ENCODE results near the gene FAM114A1. TPM values are rescaled to one million over a fixed set of nuclear protein-coding genes. Genes with fewer than 3 reads are reported as not detected.
A peak's percentile ranks its signal among the peaks of the same experiment; 100 is the strongest.

FAM114A1 gene
- total RNA-seq, 1 donor from 2014 or later = 159 TPM

- TF ChIP-seq, protein P1, sequence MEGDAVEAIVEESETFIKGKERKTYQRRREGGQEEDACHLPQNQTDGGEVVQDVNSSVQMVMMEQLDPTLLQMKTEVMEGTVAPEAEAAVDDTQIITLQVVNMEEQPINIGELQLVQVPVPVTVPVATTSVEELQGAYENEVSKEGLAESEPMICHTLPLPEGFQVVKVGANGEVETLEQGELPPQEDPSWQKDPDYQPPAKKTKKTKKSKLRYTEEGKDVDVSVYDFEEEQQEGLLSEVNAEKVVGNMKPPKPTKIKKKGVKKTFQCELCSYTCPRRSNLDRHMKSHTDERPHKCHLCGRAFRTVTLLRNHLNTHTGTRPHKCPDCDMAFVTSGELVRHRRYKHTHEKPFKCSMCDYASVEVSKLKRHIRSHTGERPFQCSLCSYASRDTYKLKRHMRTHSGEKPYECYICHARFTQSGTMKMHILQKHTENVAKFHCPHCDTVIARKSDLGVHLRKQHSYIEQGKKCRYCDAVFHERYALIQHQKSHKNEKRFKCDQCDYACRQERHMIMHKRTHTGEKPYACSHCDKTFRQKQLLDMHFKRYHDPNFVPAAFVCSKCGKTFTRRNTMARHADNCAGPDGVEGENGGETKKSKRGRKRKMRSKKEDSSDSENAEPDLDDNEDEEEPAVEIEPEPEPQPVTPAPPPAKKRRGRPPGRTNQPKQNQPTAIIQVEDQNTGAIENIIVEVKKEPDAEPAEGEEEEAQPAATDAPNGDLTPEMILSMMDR (IDR thresholded peaks at IDR 0.05; ENCODE audit: insufficient read depth, low read depth, low read length) = no peak
- TF ChIP-seq EZH2 (IDR thresholded peaks at IDR 0.05; ENCODE audit: insufficient read depth, low read length) = no peak
- no peak overlapping the region for H3K4me3 Mint-ChIP-seq (ENCODE audit: unreplicated experiment)
- no peaks in the 10 kb centered on the region for H3K9me3 ChIP-seq (ENCODE audit: insufficient read depth, low read depth, low read length)
- H3K27ac Mint-ChIP-seq (ENCODE audit: unreplicated experiment) = no peak overlapping the region
- no peak overlapping the region for H2AFZ ChIP-seq (ENCODE audit: low read depth, low read length)
- DNase-seq (ENCODE audit: low read depth) = no peak
- H3K4me2 ChIP-seq (ENCODE audit: low read length) = no peak overlapping the region
- no peaks in the 10 kb centered on the region for H3K79me2 ChIP-seq (ENCODE audit: insufficient read depth, low read length)
- peaks cover 21% of the 10 kb centered on the region for H3K4me1 ChIP-seq (ENCODE audit: insufficient read depth, low read length)
- no peak overlapping the region for H3K27ac ChIP-seq (ENCODE audit: low read depth, low read length)
- H3K4me3 ChIP-seq (ENCODE audit: insufficient read depth, low read depth, low read length) = no peak overlapping the region
- no peaks in the 10 kb centered on the region for H3K36me3 Mint-ChIP-seq (ENCODE audit: low read depth, unreplicated experiment)
- H3K4me1 Mint-ChIP-seq (ENCODE audit: low read depth, unreplicated experiment) = peaks cover 34% of the 10 kb centered on the region
- H3K27me3 ChIP-seq (ENCODE audit: insufficient read depth, low read length) = no peaks in the 10 kb centered on the region
- FAIRE-seq = no peak
- H3K27me3 Mint-ChIP-seq (ENCODE audit: low read depth, unreplicated experiment) = no peaks in the 10 kb centered on the region
- H3K9ac ChIP-seq (ENCODE audit: low read length) = no peak overlapping the region
- H3K36me3 ChIP-seq (ENCODE audit: insufficient read depth, low read length) = no peaks in the 10 kb centered on the region
- no peaks in the 10 kb centered on the region for H4K20me1 ChIP-seq (ENCODE audit: insufficient read depth, low read length)
- H3K9me3 Mint-ChIP-seq (ENCODE audit: unreplicated experiment) = no peaks in the 10 kb centered on the region
Observed at GRCh38 chr4:38983291-38983690, 115.7 kb downstream of the FAM114A1 start.

DNA sequence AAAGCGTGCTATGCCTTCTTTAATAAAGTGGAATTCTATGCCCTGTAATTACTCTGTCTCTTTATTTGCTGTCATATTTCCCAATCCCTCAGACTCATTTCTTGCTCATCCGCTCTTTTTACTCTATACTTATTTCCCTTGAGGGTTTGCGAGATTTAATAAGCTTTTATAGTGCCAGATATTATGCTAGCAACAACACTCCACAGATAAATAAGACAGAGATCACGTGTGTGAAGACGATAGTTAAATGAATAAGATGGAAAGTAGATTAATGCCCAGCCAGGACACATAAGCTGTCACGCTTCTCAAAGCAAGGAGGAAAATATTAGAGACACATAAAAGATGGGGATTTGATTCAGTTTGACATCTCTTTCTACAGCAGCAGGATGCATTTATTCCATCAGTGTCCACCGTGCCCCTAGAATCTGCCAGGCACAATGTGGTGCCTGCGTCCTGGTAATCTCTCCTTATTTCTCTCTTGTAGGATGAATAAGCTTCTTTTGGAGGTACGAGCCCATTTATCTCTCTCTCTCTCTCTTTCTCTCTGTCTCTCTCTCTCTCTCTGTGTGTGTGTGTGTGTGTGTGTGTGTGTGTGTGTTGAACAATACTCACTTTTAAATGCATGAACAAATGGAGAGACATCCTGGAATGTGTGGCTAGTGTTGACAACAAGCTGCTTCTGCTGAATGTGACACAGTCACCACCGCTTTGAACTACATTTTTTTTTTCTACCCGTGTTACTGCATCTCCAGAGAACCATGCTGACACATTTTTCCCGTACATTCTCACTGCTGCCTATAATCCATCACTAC is 116.4 kb downstream of the FAM114A1 start:
- Histone ChIP-seq H3K4me3 (ENCODE audit: insufficient read depth, low read depth, low read length) (no peak overlapping the region), H3K79me2 (ENCODE audit: insufficient read depth, low read length) (no peaks in the 10 kb centered on the region), H3K9ac (ENCODE audit: low read length) (no peak overlapping the region), H2AFZ (ENCODE audit: low read depth, low read length) (peak overlapping the region; percentile 57), H3K36me3 (ENCODE audit: insufficient read depth, low read length) (no peaks in the 10 kb centered on the region), H3K4me1 (ENCODE audit: insufficient read depth, low read length) (peaks cover 21% of the 10 kb centered on the region), H3K27ac (ENCODE audit: low read depth, low read length) (no peak overlapping the region), H3K4me2 (ENCODE audit: low read length) (peak overlapping the region; percentile 46), H3K27me3 (ENCODE audit: insufficient read depth, low read length) (no peaks in the 10 kb centered on the region), H3K9me3 (ENCODE audit: insufficient read depth, low read depth, low read length) (no peaks in the 10 kb centered on the region), H4K20me1 (ENCODE audit: insufficient read depth, low read length) (no peaks in the 10 kb centered on the region)
- DNase-seq (ENCODE audit: low read depth) (peak; percentile 73), FAIRE-seq (no peak)
- H3K27ac Mint-ChIP-seq (ENCODE audit: unreplicated experiment) = peak overlapping the region; percentile 45
- H3K9me3 Mint-ChIP-seq (ENCODE audit: unreplicated experiment) = no peaks in the 10 kb centered on the region
- no peak for TF ChIP-seq EZH2 (IDR thresholded peaks at IDR 0.05; ENCODE audit: insufficient read depth, low read length)
- TF ChIP-seq, protein P1 (IDR thresholded peaks at IDR 0.05; ENCODE audit: insufficient read depth, low read depth, low read length) = no peak
- H3K36me3 Mint-ChIP-seq (ENCODE audit: low read depth, unreplicated experiment) = no peaks in the 10 kb centered on the region
- H3K27me3 Mint-ChIP-seq (ENCODE audit: low read depth, unreplicated experiment) = no peaks in the 10 kb centered on the region
- H3K4me1 Mint-ChIP-seq (ENCODE audit: low read depth, unreplicated experiment) = peaks cover 34% of the 10 kb centered on the region
- peak overlapping the region; percentile 58 for H3K4me3 Mint-ChIP-seq (ENCODE audit: unreplicated experiment)
